Central memory CD8-positive, alpha-beta T cell (primary cell): ENCODE measurements around the gene SORBS1.

ENCODE experiments used
- ATAC-seq: fragments of 150-1000 bp; cut with Tn5 transposase; replicated peaks from 2 replicates; pipeline ENCODE4 v1.10.0; 2022; ENCODE audit warnings: mild to moderate bottlenecking, moderate FRiP score, moderate number of reproducible peaks; ENCODE audit not compliant: poor library complexity, severe bottlenecking; ENCODE audit errors: extremely low read depth
- DNase-seq, 2 donors: peaks; one replicate each; pipeline ENCODE4 v3.0.0; 2021; ENCODE audit warnings: low spot score in 2 of 2
- H3K27ac Mint-ChIP-seq: one replicate; pipeline ENCODE4 v1.8.0; 2022; ENCODE audit warnings: low read depth, mild to moderate bottlenecking, moderate library complexity, mixed read lengths
- H3K27me3 Mint-ChIP-seq: one replicate; pipeline ENCODE4 v1.8.0; 2022; ENCODE audit warnings: mixed read lengths
- H3K36me3 Mint-ChIP-seq: one replicate; pipeline ENCODE4 v1.8.0; 2022; ENCODE audit warnings: mild to moderate bottlenecking, moderate library complexity, mixed read lengths; ENCODE audit not compliant: insufficient read depth
- H3K4me1 Mint-ChIP-seq: one replicate; pipeline ENCODE4 v1.8.0; 2022; ENCODE audit warnings: mixed read lengths
- H3K4me3 Mint-ChIP-seq: one replicate; pipeline ENCODE4 v1.8.0; 2022; ENCODE audit warnings: mild to moderate bottlenecking, moderate library complexity, mixed read lengths
- H3K9me3 Mint-ChIP-seq: one replicate; pipeline ENCODE4 v1.8.0; 2022; ENCODE audit warnings: mixed read lengths

Gene SORBS1

DNA sequence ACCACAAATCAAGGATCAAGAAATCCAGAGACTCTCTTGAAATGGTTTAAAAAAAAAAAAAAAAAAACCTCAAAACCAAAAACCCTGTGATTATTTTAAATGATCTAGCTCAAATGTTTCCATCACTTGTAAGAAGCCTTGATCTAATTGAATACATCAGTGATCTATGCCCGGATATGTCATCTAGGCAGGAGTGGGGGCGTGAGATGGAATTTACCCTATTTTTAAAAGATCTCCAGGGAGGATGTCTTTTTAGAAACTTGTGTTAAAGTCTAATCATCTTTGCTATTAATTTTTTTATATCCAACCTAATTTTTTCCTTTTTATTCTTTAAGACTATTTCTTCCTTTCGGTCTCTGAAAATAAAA is 169.0 kb downstream of the SORBS1 start:
- H3K27ac Mint-ChIP-seq: no peak overlapping the region
- no peaks in the 10 kb centered on the region for H3K36me3 Mint-ChIP-seq
- ATAC-seq (no peak), DNase-seq (no peak)
- no peaks in the 10 kb centered on the region for H3K4me1 Mint-ChIP-seq
- H3K4me3 Mint-ChIP-seq: no peak overlapping the region
- no peaks in the 10 kb centered on the region for H3K9me3 Mint-ChIP-seq
- no peaks in the 10 kb centered on the region for H3K27me3 Mint-ChIP-seq

DNA sequence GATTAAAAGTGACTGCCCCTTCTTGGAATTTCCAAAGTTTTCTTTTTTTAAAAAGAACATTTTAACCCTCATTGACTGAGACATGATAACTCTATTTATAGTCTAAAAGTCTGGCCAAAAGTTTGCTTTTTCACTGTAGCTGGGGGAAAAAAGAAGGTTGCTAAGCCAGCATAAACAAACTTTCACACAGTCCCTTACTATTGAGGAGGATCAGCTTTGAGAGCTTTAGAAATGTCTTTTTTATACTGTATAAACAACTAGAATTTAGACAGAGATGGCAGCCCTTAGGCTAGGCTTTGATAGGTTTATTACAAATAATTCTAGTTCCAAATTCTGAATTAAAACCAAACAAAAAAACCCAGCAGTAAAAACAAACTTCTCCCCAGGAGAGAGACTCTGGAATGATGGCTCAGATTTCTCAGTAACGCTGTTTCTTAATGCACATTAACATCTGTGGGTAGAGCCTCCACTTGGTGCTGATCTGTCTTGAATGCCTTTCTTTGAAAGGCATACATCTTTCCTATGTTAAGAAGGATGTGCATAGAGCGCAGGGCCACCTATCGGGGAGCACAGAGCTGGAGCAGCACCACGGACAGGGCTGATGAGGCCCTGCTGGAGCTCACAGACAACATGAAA is 169.5 kb downstream of the SORBS1 start:
- Mint-ChIP-seq H3K4me3 (no peak overlapping the region), H3K4me1 (no peaks in the 10 kb centered on the region), H3K9me3 (no peaks in the 10 kb centered on the region), H3K27ac (no peak overlapping the region), H3K27me3 (peaks cover 2% of the 10 kb centered on the region), H3K36me3 (no peaks in the 10 kb centered on the region)
- DNase-seq (no peak), ATAC-seq (no peak)

DNA sequence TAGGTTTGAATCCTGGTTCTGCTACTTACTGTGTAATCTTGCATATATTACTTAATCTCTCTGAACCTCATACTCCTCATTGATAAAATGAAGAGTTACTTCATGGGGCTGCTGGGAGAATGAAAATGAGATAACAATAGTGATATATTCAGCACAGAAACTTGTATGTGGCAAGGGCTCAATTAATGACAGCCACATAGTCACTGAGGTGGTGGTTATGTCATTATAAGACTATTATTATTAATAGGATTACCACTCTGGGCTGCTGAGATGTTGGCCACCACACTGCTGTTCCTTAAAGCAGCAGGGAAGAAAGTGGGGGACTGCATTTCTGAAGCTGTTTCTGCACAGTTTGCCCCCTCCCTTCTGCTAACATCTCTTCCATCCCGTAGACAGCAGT is 170.0 kb downstream of the SORBS1 start:
- H3K27ac Mint-ChIP-seq: no peak overlapping the region
- DNase-seq (no peak), ATAC-seq (no peak)
- no peaks in the 10 kb centered on the region for H3K36me3 Mint-ChIP-seq
- H3K9me3 Mint-ChIP-seq: no peaks in the 10 kb centered on the region
- peaks cover 7% of the 10 kb centered on the region for H3K27me3 Mint-ChIP-seq
- H3K4me1 Mint-ChIP-seq: no peaks in the 10 kb centered on the region
- no peak overlapping the region for H3K4me3 Mint-ChIP-seq

DNA sequence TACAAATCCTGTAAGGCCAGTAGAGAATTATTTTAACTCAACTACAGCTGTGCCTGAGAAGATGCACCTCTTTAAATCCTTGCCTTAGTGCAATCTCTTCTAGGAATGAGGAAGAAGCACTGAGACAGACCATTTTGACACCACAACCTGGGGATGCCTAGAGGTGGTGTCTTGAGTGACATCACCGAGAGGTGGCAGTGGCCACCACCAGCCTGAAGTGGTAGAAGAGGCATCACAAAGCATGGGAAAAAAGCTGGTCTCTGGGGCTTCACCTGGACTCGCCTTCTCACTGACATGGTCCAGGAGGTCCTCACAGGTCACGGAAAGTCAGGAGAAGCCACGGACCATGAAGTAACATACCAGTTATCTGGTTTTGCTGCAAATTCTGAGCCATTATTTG is 171.2 kb downstream of the SORBS1 start:
- no peak overlapping the region for H3K4me3 Mint-ChIP-seq
- peaks cover 9% of the 10 kb centered on the region for H3K27me3 Mint-ChIP-seq
- no peak overlapping the region for H3K27ac Mint-ChIP-seq
- ATAC-seq (no peak), DNase-seq (no peak)
- H3K4me1 Mint-ChIP-seq: no peaks in the 10 kb centered on the region
- no peaks in the 10 kb centered on the region for H3K9me3 Mint-ChIP-seq
- H3K36me3 Mint-ChIP-seq: no peaks in the 10 kb centered on the region

DNA sequence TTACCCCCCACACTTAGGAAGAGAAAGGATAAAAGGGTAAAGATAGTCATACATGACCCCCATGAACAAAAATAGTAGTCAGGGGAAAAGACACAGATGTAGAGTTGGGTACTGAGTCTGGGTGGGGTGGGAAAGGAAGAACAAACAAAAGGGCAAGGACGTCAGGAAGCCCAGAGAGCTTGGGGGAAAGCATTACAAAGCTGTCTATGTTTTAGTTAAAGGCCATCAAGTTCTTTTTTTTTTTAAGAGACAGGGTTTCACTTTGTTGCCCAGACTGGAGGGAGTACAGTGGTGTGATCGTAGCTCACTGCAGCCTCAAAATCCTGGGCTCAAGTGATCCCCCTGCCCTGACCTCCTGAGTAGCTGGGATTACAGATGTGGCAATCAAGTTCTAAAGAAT is 172.0 kb downstream of the SORBS1 start:
- no peaks in the 10 kb centered on the region for H3K4me1 Mint-ChIP-seq
- H3K9me3 Mint-ChIP-seq: no peaks in the 10 kb centered on the region
- H3K4me3 Mint-ChIP-seq: no peak overlapping the region
- H3K27me3 Mint-ChIP-seq: peaks cover 9% of the 10 kb centered on the region
- no peak for DNase-seq
- no peak for ATAC-seq
- no peaks in the 10 kb centered on the region for H3K36me3 Mint-ChIP-seq
- no peak overlapping the region for H3K27ac Mint-ChIP-seq

DNA sequence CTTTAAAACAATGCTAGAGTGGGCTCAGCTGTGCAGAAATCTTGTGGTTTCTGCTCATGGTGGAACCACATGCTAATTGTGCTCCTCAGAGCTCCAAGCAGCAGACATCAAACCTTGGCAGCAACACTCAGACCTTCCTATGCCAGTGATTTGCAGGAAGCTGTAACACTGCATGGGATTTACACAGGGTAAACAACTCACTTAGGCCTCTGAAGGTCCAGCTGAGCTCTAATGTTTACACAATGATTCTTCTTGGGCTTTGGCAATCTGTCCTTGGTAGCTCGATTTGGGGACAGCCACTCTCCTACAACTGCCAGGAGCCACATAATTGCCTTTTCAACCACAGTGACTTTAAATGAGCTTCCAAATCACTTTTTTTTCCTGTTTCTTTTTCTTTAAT is 172.6 kb downstream of the SORBS1 start:
- no peaks in the 10 kb centered on the region for H3K9me3 Mint-ChIP-seq
- H3K27ac Mint-ChIP-seq: no peak overlapping the region
- H3K36me3 Mint-ChIP-seq: no peaks in the 10 kb centered on the region
- H3K4me1 Mint-ChIP-seq: no peaks in the 10 kb centered on the region
- DNase-seq (no peak), ATAC-seq (no peak)
- peaks cover 9% of the 10 kb centered on the region for H3K27me3 Mint-ChIP-seq
- no peak overlapping the region for H3K4me3 Mint-ChIP-seq

DNA sequence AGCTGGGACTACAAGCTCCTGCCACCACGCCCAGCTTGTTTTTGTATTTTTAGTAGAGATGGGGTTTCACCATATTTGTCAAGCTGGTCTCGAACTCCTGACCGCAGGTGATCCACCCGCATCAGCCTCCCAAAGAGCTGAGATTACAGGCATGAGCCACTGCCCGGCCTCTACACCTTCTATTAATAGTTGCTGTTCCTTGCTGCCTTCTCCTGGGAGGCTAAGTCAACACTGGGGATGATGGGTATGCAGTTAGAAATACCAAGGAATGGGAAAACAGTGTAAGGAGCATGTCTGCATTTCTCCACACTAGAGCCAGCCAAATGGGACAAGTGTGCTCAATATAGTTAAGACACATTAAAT is 173.1 kb downstream of the SORBS1 start:
- Mint-ChIP-seq H3K4me3 (no peak overlapping the region), H3K9me3 (no peaks in the 10 kb centered on the region), H3K36me3 (no peaks in the 10 kb centered on the region), H3K27me3 (peaks cover 9% of the 10 kb centered on the region), H3K4me1 (no peaks in the 10 kb centered on the region), H3K27ac (no peak overlapping the region)
- DNase-seq (no peak), ATAC-seq (no peak)

DNA sequence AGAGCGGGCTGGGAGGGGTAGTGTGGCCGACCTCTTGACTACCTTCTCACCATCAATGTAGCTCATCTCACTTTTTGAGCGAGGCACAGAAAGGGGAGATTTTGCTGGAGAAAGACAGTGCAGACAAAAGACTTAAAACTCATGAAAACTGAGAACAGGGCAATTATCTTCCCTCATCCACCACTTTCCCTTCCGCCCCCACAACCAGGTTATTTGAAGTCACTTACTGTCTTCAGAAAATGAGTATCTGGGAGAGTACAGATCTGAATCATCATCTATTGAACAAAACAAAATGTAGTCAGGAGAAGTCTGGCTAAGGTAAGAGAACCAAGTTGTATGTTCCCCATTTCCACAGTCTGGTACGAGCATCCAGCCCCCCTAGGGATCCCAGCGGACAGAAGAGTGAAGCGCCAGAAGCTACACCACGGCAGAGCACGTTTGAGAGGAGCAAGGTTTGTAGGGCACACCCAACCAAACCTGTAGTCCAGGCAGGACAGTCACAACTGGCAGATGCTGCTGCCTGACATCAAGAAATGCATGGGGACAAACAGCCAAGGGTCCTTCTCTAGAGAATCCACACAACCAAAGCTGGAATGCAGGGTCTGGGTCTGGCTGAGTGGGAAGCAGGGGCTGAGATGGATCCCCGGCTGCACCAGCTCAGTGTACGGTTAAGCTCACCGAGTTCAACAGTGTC is 177.0 kb downstream of the SORBS1 start:
- Mint-ChIP-seq H3K27ac (no peak overlapping the region), H3K4me3 (no peak overlapping the region), H3K36me3 (no peaks in the 10 kb centered on the region), H3K27me3 (peaks cover 9% of the 10 kb centered on the region), H3K4me1 (no peaks in the 10 kb centered on the region), H3K9me3 (no peaks in the 10 kb centered on the region)
- DNase-seq (no peak), ATAC-seq (no peak)

DNA sequence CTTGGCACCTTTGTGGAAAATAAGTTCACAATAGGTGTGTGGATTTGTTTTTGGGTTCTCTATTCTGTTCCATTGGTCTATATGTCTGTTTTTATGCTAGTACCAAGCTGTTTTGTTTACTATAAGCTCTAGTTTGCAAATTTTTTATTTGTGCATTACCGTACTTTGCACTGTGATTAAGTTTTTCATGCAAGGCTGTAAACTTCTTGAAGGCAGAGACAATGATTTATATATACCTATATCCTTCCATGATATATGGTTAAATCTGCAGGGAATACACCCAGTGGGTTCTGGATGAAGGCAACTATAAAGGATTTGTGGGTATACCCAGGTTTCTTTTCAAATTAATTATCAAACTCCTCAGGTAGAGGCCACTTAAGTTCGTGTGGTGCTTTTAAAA is 178.6 kb downstream of the SORBS1 start:
- Mint-ChIP-seq H3K27me3 (peaks cover 9% of the 10 kb centered on the region), H3K4me3 (no peak overlapping the region), H3K36me3 (no peaks in the 10 kb centered on the region), H3K27ac (no peak overlapping the region), H3K4me1 (no peaks in the 10 kb centered on the region), H3K9me3 (no peaks in the 10 kb centered on the region)
- DNase-seq: no peak
- ATAC-seq: no peak

DNA sequence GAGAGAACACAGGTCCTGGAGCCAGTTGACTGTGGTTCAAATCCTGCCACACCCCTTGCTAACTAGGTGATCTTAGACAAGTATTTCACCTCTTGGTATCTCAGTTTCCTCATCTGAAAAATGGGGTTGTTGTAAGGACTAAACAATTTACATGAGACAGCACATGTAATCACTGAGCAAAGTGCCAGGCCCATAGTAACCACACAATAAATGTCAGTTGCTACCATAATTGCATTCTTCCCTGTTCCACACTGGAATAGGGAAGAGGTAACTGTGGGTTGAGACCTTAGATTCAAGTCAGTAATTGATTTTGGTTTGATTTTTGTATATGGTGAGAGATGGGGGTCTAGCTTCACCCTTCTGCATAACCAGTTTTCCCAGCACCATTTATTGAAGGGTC is 179.0 kb downstream of the SORBS1 start:
- no peaks in the 10 kb centered on the region for H3K9me3 Mint-ChIP-seq
- ATAC-seq (no peak), DNase-seq (no peak)
- H3K36me3 Mint-ChIP-seq: no peaks in the 10 kb centered on the region
- no peak overlapping the region for H3K27ac Mint-ChIP-seq
- peaks cover 9% of the 10 kb centered on the region for H3K27me3 Mint-ChIP-seq
- H3K4me3 Mint-ChIP-seq: no peak overlapping the region
- no peaks in the 10 kb centered on the region for H3K4me1 Mint-ChIP-seq

DNA sequence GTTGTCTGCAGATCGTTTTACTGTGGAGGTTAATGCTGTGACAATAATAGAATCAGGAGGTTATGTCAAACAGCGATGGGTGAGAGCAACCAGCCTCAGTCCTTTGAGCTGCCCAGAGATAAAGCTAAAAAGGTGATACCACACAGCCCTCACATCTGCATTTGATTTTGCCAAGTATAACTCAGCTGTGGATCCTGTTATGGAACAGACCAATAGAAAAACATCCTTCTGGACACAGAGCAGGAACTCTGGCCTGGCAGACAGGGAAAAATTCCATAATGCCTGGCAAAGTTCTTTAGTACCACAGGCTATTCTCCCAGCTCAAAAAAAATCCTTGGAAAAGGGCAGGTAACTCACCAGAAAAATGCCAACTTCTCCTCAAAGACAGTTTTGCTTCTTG is 183.2 kb downstream of the SORBS1 start:
- Mint-ChIP-seq H3K27me3 (peaks cover 25% of the 10 kb centered on the region), H3K27ac (no peak overlapping the region)
- ATAC-seq: no peak

DNA sequence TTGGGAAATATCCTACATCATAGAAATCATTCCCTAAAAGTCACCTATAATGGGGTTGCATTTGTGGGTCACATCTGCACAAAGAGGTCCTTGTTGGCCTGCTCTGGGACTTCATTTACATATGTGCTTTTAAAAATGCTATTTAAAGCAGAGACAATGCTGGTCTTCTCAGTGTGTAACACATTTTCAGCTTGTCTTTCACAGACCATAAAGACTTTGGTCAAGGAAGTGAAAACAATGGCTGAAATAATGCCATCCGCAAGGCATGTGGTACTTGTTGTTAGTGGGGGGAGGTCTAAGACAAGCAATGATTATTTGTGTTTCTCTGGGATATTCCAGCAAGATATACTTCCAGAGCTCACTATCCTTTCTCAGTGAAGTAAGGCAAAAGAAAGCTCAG is 185.8 kb downstream of the SORBS1 start:
- DNase-seq (no peak), ATAC-seq (no peak)
- H3K4me3 Mint-ChIP-seq: no peak overlapping the region
- no peaks in the 10 kb centered on the region for H3K4me1 Mint-ChIP-seq
- H3K9me3 Mint-ChIP-seq: no peaks in the 10 kb centered on the region
- peaks cover 45% of the 10 kb centered on the region for H3K27me3 Mint-ChIP-seq
- no peak overlapping the region for H3K27ac Mint-ChIP-seq
- no peaks in the 10 kb centered on the region for H3K36me3 Mint-ChIP-seq

More for the DNA sequence above, 183.2 kb downstream of the SORBS1 start:
- Mint-ChIP-seq H3K36me3 (no peaks in the 10 kb centered on the region), H3K4me1 (no peaks in the 10 kb centered on the region), H3K9me3 (no peaks in the 10 kb centered on the region), H3K4me3 (no peak overlapping the region)
- DNase-seq: no peak

DNA sequence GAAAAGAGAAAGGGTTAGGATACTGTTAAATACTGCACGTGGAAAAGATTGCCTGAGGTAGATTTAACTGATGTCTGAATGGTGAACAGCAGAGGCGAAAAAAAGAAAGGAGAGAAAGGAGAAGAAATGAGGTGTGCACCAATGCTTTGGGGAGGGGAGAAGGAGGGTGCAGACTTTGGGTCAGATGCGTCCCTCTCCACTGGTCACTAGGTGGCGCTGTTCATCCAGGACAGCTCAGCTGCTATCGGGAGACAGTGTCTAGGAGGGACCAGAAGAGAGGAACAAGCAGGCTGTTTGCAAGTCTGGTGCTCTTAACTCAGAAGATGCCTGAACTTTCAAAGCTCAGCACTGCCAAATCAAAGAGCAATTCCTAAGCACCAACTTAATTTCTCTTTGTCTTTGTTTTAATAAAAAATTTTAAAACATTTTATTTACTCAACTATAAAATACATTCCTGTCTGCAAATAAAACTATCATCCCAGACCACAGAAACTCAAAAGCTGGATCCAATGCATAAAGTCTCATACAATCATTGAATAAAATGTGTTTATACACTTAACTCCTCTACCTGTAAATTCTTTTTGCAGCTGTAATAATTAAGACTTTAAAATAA is 186.5 kb downstream of the SORBS1 start:
- H3K4me1 Mint-ChIP-seq: no peaks in the 10 kb centered on the region

More for the DNA sequence above, 186.5 kb downstream of the SORBS1 start:
- DNase-seq (peak in 1 of 2 donors; percentile 18), ATAC-seq (peak; percentile 52)
- Mint-ChIP-seq H3K27me3 (peaks cover 52% of the 10 kb centered on the region), H3K27ac (no peak overlapping the region), H3K36me3 (no peaks in the 10 kb centered on the region), H3K4me3 (no peak overlapping the region), H3K9me3 (no peaks in the 10 kb centered on the region)
